Activated T-cell treated with anti-CD3 and anti-CD28 coated beads, Interleukin-2, amount 50 U/mL, for 4 hours (primary cell): ENCODE measurements around the gene MYO5B. TPM values are rescaled to one million over a fixed set of nuclear protein-coding genes. Genes with fewer than 3 reads are reported as not detected.

Experiments used
- ATAC-seq, 2 donors: fragments of 200-7000 bp; cut with Tn5 transposase; one replicate each; pipeline ENCODE4 v1.10.0; 2021
- DNase-seq: peaks from one replicate; pipeline ENCODE4 v3.0.0-alpha.2; 2020
- H3K27me3 Mint-ChIP-seq: one replicate; pipeline ENCODE4 v1.8.0; 2021; ENCODE audit warnings: low read depth, mixed read lengths
- H3K36me3 Mint-ChIP-seq: one replicate; pipeline ENCODE4 v1.8.0; 2022; ENCODE audit warnings: mixed read lengths; ENCODE audit not compliant: insufficient read depth
- H3K4me1 Mint-ChIP-seq: one replicate; pipeline ENCODE4 v1.8.0; 2021; ENCODE audit warnings: low read depth, mixed read lengths
- H3K4me3 Mint-ChIP-seq: one replicate; pipeline ENCODE4 v1.8.0; 2021; ENCODE audit warnings: mild to moderate bottlenecking, moderate library complexity, mixed read lengths
- H3K9me3 Mint-ChIP-seq: one replicate; pipeline ENCODE4 v1.8.0; 2021; ENCODE audit warnings: mixed read lengths
- total RNA-seq, 3 donors: library from RNA; stranded (reverse); gene quantifications; one replicate each; pipeline ENCODE4 v1.2.1, GENCODE V29; 2021

The MYO5B gene
- total RNA-seq, 3 donors from 2014 or later = 0.13 to 0.14 (median 0.13) TPM

GRCh38 chr18:49863769-49864621 is 331.0 kb downstream of the MYO5B start:
- ATAC-seq = no peak
- no peak for DNase-seq
- Mint-ChIP-seq H3K4me3 (no peak overlapping the region), H3K4me1 (no peaks in the 10 kb centered on the region), H3K36me3 (no peaks in the 10 kb centered on the region), H3K9me3 (no peaks in the 10 kb centered on the region), H3K27me3 (peaks cover 6% of the 10 kb centered on the region)

- H3K27me3 Mint-ChIP-seq = peaks cover 6% of the 10 kb centered on the region
- no peak for DNase-seq
- ATAC-seq = no peak
- no peaks in the 10 kb centered on the region for H3K9me3 Mint-ChIP-seq
- H3K36me3 Mint-ChIP-seq = no peaks in the 10 kb centered on the region
- no peaks in the 10 kb centered on the region for H3K4me1 Mint-ChIP-seq
- H3K4me3 Mint-ChIP-seq = no peak overlapping the region
These were observed 332.1 kb downstream of the MYO5B start for GRCh38 chr18:49862656-49863385.

GRCh38 chr18:49861659-49862058 is 333.3 kb downstream of the MYO5B start:
- H3K27me3 Mint-ChIP-seq = peaks cover 2% of the 10 kb centered on the region
- H3K4me1 Mint-ChIP-seq = no peaks in the 10 kb centered on the region
- DNase-seq = no peak
- no peak overlapping the region for H3K4me3 Mint-ChIP-seq
- no peak for ATAC-seq
- no peaks in the 10 kb centered on the region for H3K36me3 Mint-ChIP-seq
- no peaks in the 10 kb centered on the region for H3K9me3 Mint-ChIP-seq

- no peaks in the 10 kb centered on the region for H3K9me3 Mint-ChIP-seq
- H3K4me3 Mint-ChIP-seq = no peak overlapping the region
- no peaks in the 10 kb centered on the region for H3K36me3 Mint-ChIP-seq
- DNase-seq (no peak), ATAC-seq (no peak)
- H3K27me3 Mint-ChIP-seq = peaks cover 2% of the 10 kb centered on the region
- no peaks in the 10 kb centered on the region for H3K4me1 Mint-ChIP-seq
These were observed 335.2 kb downstream of the MYO5B start for GRCh38 chr18:49859725-49860124.

GRCh38 chr18:49859021-49859359 is 336.0 kb downstream of the MYO5B start:
- no peaks in the 10 kb centered on the region for H3K36me3 Mint-ChIP-seq
- DNase-seq (no peak), ATAC-seq (no peak)
- H3K9me3 Mint-ChIP-seq = no peaks in the 10 kb centered on the region
- H3K4me1 Mint-ChIP-seq = no peaks in the 10 kb centered on the region
- H3K4me3 Mint-ChIP-seq = no peak overlapping the region
- peaks cover 2% of the 10 kb centered on the region for H3K27me3 Mint-ChIP-seq

- Mint-ChIP-seq H3K4me1 (no peaks in the 10 kb centered on the region), H3K9me3 (no peaks in the 10 kb centered on the region), H3K27me3 (peaks cover 2% of the 10 kb centered on the region), H3K36me3 (no peaks in the 10 kb centered on the region), H3K4me3 (no peak overlapping the region)
- no peak for ATAC-seq
- peak; percentile 52 for DNase-seq
These were observed 336.5 kb downstream of the MYO5B start for GRCh38 chr18:49858309-49859020.

- Mint-ChIP-seq H3K4me1 (no peaks in the 10 kb centered on the region), H3K36me3 (no peaks in the 10 kb centered on the region), H3K9me3 (no peaks in the 10 kb centered on the region), H3K4me3 (no peak overlapping the region), H3K27me3 (peaks cover 2% of the 10 kb centered on the region)
- ATAC-seq (no peak), DNase-seq (no peak)
These were observed 337.2 kb downstream of the MYO5B start for GRCh38 chr18:49857708-49858107.

GRCh38 chr18:49856496-49856895 is 338.5 kb downstream of the MYO5B start:
- ATAC-seq (no peak), DNase-seq (no peak)
- no peak overlapping the region for H3K4me3 Mint-ChIP-seq
- no peaks in the 10 kb centered on the region for H3K27me3 Mint-ChIP-seq
- H3K9me3 Mint-ChIP-seq = no peaks in the 10 kb centered on the region
- H3K36me3 Mint-ChIP-seq = no peaks in the 10 kb centered on the region
- H3K4me1 Mint-ChIP-seq = no peaks in the 10 kb centered on the region

- H3K27me3 Mint-ChIP-seq = no peaks in the 10 kb centered on the region
- no peaks in the 10 kb centered on the region for H3K4me1 Mint-ChIP-seq
- no peaks in the 10 kb centered on the region for H3K36me3 Mint-ChIP-seq
- DNase-seq (no peak), ATAC-seq (no peak)
- no peaks in the 10 kb centered on the region for H3K9me3 Mint-ChIP-seq
- H3K4me3 Mint-ChIP-seq = no peak overlapping the region
These were observed 339.1 kb downstream of the MYO5B start for GRCh38 chr18:49855711-49856415.

- Mint-ChIP-seq H3K36me3 (no peaks in the 10 kb centered on the region), H3K27me3 (no peaks in the 10 kb centered on the region), H3K9me3 (no peaks in the 10 kb centered on the region), H3K4me1 (no peaks in the 10 kb centered on the region), H3K4me3 (no peak overlapping the region)
- DNase-seq = no peak
- ATAC-seq = no peak
These were observed 340.3 kb downstream of the MYO5B start for GRCh38 chr18:49854681-49855080.

- H3K36me3 Mint-ChIP-seq = no peaks in the 10 kb centered on the region
- no peak for ATAC-seq
These were observed 341.5 kb downstream of the MYO5B start for GRCh38 chr18:49853436-49853835.

GRCh38 chr18:49853011-49853410 is 341.9 kb downstream of the MYO5B start:
- Mint-ChIP-seq H3K9me3 (no peaks in the 10 kb centered on the region), H3K4me3 (no peak overlapping the region), H3K27me3 (peaks cover 2% of the 10 kb centered on the region), H3K4me1 (no peaks in the 10 kb centered on the region), H3K36me3 (no peaks in the 10 kb centered on the region)
- ATAC-seq (no peak), DNase-seq (no peak)

More at GRCh38 chr18:49853436-49853835, 341.5 kb downstream of the MYO5B start:
- DNase-seq = no peak
- Mint-ChIP-seq H3K4me3 (no peak overlapping the region), H3K4me1 (no peaks in the 10 kb centered on the region), H3K9me3 (no peaks in the 10 kb centered on the region), H3K27me3 (no peaks in the 10 kb centered on the region)

- peaks cover 6% of the 10 kb centered on the region for H3K27me3 Mint-ChIP-seq
- DNase-seq (no peak), ATAC-seq (no peak)
- H3K9me3 Mint-ChIP-seq = no peaks in the 10 kb centered on the region
- H3K4me3 Mint-ChIP-seq = no peak overlapping the region
- no peaks in the 10 kb centered on the region for H3K4me1 Mint-ChIP-seq
- H3K36me3 Mint-ChIP-seq = no peaks in the 10 kb centered on the region
These were observed 343.3 kb downstream of the MYO5B start for GRCh38 chr18:49851624-49852023.

- H3K36me3 Mint-ChIP-seq = no peaks in the 10 kb centered on the region
These were observed 344.3 kb downstream of the MYO5B start for GRCh38 chr18:49850636-49851035.

More at GRCh38 chr18:49850636-49851035, 344.3 kb downstream of the MYO5B start:
- DNase-seq (no peak), ATAC-seq (no peak)
- Mint-ChIP-seq H3K9me3 (no peaks in the 10 kb centered on the region), H3K27me3 (peaks cover 6% of the 10 kb centered on the region), H3K4me1 (no peaks in the 10 kb centered on the region), H3K4me3 (no peak overlapping the region)
